ENCODE measurements around the gene LINGO3. TPM values are rescaled to one million over a fixed set of nuclear protein-coding genes. Genes with fewer than 3 reads are reported as not detected.

The LINGO3 gene
- total and polyA plus RNA-seq, 10 of the 15 experiments (the other 5 are each of a cell fraction or from before 2014, with no cell fraction given), result 0.09 to 2.0 (median 0.40) TPM; not detected in 5

DNA sequence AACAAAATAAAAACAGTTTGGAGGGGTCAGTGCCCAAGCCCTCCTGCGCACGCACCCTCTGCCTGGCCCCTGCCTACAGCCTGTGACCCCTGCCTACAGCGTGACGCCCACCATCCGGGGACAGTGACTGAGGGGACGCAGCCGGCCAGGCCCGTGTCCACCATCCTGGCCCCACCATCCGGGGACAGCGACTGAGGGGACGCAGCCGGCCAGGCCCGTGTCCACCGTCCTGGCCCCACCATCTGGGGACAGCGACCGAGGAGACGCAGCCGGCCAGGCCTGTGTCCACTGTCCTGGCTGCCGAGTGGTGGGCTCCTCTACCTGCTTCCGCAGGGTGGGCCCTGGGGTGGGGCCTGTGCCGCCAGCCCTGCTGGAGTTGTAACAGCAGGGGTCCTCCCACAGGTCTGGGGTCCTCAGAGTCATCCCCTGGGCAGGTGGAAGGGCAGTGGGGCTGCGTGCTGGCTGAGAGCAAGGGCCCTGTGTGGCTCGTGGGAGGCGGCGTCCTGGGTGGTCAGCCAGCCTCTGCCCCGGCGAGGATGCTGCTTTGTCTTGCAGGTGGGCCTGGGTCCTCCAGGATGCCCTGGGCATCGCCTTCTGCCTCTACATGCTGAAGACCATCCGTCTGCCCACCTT, 34.8 kb upstream of the LINGO3 start:
- intact Hi-C loops (cut with micrococcal nuclease; ENCODE audit: unreplicated experiment) (no loop called here), in situ Hi-C loops (cut with MboI) (no loop called here)
- no peaks in the 10 kb centered on the region for H3K4me1 ChIP-seq (ENCODE audit: control insufficient read depth, insufficient read depth, low read length)
- H3K9me3 ChIP-seq (replicated peaks; ENCODE audit: control insufficient read depth, insufficient read depth, low read length), result no peaks in the 10 kb centered on the region
- no peaks in the 10 kb centered on the region for H3K79me2 ChIP-seq (ENCODE audit: control insufficient read depth, insufficient read depth, low read length)
- H3K4me3 ChIP-seq, result no peak overlapping the region
- WGBS (ENCODE audit: insufficient coverage, insufficient replicate concordance, low lambda C conversion rate, missing lambda C conversion rate), result 90% methylated on average over 28 of the region's 29 CpGs
- ATAC-seq (no peak), DNase-seq (ENCODE audit: low read depth, low spot score) (no peak), FAIRE-seq (no peak)
- no peak overlapping the region for H2AFZ ChIP-seq (ENCODE audit: control insufficient read depth, low read depth, low read length)
- H3K36me3 ChIP-seq (ENCODE audit: control insufficient read depth in 2 of 2, insufficient read depth in 2 of 2, low read length in 1 of 2), result peaks cover 0 to 6% of the 10 kb centered on the region in 2 experiments; a peak in 2 of 4 replicates
- BruUV-seq (replicated peaks), result no TSS peak
- POLR2A ChIA-PET, result no interaction called here
- no peaks in the 10 kb centered on the region for H4K20me1 ChIP-seq (ENCODE audit: control insufficient read depth, insufficient read depth)
- SMC1A ChIA-PET (ENCODE audit: uncharacterized antibody, unreplicated experiment), result no interaction called here
- CTCF ChIA-PET, result no interaction called here
- RAD21 ChIA-PET (ENCODE audit: unreplicated experiment), result no interaction called here
- no peaks in the 10 kb centered on the region for H3K27me3 ChIP-seq (replicated peaks in 1 of 2; ENCODE audit: control insufficient read depth in 2 of 2, insufficient read depth in 2 of 2, low read length in 1 of 2)
- no peak overlapping the region for H3K9ac ChIP-seq (ENCODE audit: control insufficient read depth, insufficient read depth, low read length)
- H3K4me2 ChIP-seq (ENCODE audit: control insufficient read depth, insufficient read depth), result no peak overlapping the region
- no peak overlapping the region for H3K27ac ChIP-seq (ENCODE audit: control insufficient read depth, insufficient read depth)
- no peak for TF ChIP-seq RELB (IDR thresholded peaks at IDR 0.05; ENCODE audit: low read depth)
- no peak for TF ChIP-seq FOS (IDR thresholded peaks at IDR 0.05; ENCODE audit: borderline replicate concordance, extremely low read depth, insufficient read length)
- TF ChIP-seq BCLAF1 (IDR thresholded peaks at IDR 0.05), result no peak
- TF ChIP-seq NFYB (IDR thresholded peaks at IDR 0.05; ENCODE audit: insufficient read depth, low read depth, low read length), result no peak
- no peak for TF ChIP-seq SMARCA5 (IDR thresholded peaks at IDR 0.05)
- TF ChIP-seq JUND (IDR thresholded peaks at IDR 0.05; ENCODE audit: low read depth, low read length), result no peak
- TF ChIP-seq SPI1 (IDR thresholded peaks at IDR 0.05; ENCODE audit: borderline replicate concordance, insufficient read depth, low read depth, low read length), result no peak
- no peak for TF ChIP-seq GATAD2B (conservative IDR thresholded peaks at IDR 0.05; ENCODE audit: low read depth)
- no peak for TF ChIP-seq BRCA1 (IDR thresholded peaks at IDR 0.05; ENCODE audit: low read depth, low read length)
- no peak for TF ChIP-seq NRF1 (conservative IDR thresholded peaks at IDR 0.05; ENCODE audit: low read depth, low read length)
- no peak for TF ChIP-seq EP300 (IDR thresholded peaks at IDR 0.05; ENCODE audit: borderline replicate concordance in 1 of 2, control insufficient read depth in 1 of 2, low read depth in 2 of 2, low read length in 2 of 2)
- TF ChIP-seq RBBP5 (conservative IDR thresholded peaks at IDR 0.05), result no peak
- no peak for TF ChIP-seq REST (IDR thresholded peaks at IDR 0.05; ENCODE audit: low read depth, low read length)
- TF ChIP-seq NBN (IDR thresholded peaks at IDR 0.05), result no peak

Measured in GM12878 (cell line).